GM12801 (cell line): Measurements from ENCODE around the gene HSF4.

Experiments used
- CTCF ChIP-seq: IDR thresholded peaks from one replicate; pipeline ENCODE4 v1.5.1; 2011; ENCODE audit warnings: control low read depth; ENCODE audit not compliant: insufficient read length; ENCODE audit errors: extremely low read depth

Gene HSF4

GRCh38 chr16:67196881-67197280 is 32.3 kb downstream of the HSF4 start:
- TF ChIP-seq CTCF: no peak

DNA sequence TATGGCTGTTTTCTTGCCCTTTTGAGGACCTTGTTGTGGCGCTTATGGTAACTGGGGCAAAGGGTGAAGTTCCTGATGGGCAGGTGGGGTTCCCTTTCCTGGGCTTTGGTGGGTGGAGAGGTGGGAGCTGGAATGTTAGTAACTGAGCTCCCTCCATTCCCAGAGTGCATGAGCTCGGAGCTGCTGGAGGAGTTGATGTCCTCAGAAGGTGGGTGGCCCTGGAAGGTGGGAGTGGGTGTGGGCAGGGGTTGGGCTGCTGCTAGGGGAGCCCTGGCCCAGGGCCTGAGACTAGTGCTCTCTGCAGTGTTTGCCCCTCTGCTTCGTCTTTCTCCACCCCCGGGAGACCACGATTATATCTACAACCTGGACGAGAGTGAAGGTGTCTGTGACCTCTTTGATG is 33.2 kb downstream of the HSF4 start:
- no peak for TF ChIP-seq CTCF

DNA sequence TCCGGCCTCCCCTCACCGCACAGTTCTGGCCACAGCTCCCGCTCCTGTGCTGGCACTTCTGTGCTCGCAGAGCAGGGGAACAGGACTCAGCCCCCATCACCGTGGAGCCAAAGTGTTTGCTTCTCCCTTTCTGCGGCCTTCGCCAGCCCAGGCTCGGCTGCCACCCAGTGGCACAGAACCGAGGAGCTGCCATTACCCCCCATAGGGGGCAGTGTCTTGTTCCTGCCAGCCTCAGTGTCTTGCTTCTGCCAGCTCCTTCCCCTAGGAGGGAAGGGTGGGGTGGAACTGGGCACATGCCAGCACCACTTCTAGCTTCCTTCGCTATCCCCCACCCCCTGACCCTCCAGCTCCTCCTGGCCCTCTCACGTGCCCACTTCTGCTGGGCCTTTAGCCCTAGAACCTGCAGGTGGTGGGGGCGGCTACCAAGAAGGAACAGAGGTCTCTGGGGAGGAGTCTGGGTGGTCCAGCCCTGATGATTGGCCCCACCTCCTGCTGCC is 33.7 kb downstream of the HSF4 start:
- TF ChIP-seq CTCF: no peak

GRCh38 chr16:67199011-67199807 is 34.7 kb downstream of the HSF4 start, which contains the start of gene ELMO3:
Gene ELMO3 (plus strand): TSS chr16:67199131. CDS start chr16:67199327, 196 bp downstream.
- no peak for TF ChIP-seq CTCF

DNA sequence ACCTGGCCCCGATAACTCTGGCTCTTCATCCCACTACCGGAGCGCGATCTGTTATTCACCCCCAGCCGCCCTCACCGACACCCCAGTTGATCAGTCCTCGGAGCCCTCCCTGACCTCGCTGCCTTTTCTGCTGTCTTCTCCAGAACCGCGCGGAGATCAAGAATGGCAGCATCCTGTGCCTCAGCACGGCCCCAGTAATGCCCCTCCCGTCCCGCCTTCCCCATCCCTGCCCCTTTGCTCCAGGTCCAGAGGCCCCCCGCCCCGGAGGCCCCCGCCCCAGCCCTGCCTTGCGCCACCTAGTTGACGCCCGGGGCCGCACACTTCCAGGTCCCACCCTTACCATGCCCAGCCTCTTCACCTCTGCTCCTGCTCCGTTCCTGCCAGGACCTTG is 35.3 kb downstream of the HSF4 start:
- TF ChIP-seq CTCF: no peak

DNA sequence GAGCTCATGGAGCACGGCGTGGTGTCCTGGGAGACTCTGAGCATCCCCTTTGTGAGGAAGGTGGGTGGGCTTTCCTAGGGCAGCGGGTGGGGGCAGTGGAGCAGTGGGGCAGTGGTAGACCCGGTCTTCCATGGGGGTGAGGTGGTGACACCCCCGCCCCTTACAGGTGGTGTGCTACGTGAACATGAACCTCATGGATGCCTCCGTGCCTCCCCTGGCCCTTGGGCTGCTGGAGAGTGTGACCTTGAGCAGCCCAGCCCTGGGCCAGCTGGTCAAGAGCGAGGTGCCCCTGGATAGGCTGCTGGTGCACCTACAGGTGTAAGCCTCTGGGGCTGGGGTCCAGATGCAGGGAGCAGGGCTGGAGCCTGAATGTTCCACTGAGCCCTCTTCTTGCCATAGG is 35.9 kb downstream of the HSF4 start:
- TF ChIP-seq CTCF: no peak

DNA sequence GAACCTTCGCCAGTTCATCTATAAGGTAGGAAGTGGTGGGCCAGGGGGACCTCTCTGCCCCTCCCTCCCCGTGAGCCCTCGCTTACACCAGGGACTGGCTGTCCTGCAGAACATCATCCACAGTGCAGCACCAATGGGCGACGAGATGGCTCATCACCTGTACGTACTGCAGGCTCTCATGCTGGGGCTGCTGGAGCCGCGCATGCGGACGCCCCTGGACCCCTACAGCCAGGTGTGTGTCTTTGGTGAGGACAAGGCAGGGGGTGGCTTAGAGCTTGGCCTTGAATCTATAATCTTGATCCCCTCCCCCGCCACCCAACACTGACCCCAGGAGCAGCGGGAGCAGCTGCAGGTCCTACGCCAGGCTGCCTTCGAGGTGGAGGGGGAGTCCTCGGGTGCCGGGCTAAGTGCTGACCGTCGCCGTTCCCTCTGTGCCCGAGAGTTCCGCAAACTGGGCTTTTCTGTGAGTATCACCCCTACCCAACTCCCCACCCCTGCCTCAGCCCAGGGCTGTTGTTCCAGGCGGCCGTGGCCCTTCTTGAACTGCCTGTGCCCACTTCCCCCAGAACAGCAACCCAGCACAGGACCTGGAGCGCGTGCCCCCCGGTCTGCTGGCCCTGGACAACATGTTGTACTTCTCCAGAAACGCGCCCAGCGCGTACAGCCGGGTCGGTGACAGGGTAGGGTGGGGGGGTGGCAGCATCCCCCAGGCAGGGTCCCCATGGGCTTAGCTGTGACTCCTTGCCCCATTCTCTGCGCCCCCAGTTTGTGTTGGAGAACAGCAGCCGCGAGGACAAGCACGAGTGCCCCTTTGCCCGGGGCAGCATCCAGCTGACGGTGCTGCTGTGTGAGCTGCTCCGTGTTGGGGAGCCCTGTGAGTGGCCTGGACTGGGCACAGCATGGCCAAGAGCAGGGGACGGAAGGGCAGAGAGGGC is 37.1 kb downstream of the HSF4 start:
- TF ChIP-seq CTCF: no peak
